Adrenal gland (tissue), 12 donors: ENCODE data around the gene AMZ1. TPM values are rescaled to one million over a fixed set of nuclear protein-coding genes. Genes with fewer than 3 reads are reported as not detected.

ENCODE experiments used
- DNase-seq, 7 donors: peaks; one replicate each; pipeline ENCODE4 v3.0.0-alpha.2; 2019 to 2020
- H3K27ac ChIP-seq, 5 donors: fragments of 200-600 bp; sonication (generic) in 4 of 5; 1 replicate in 3 of 5; 2 replicates in 2 of 5; pipeline versions ENCODE4 v1.5.1 to v1.8.0; 2016 to 2020; ENCODE audit warnings: mild to moderate bottlenecking in 1 of 5
- H3K27me3 ChIP-seq: fragments of 200-600 bp; 2 replicates; pipeline ENCODE4 v1.8.0; 2021
- H3K36me3 ChIP-seq, 2 donors: fragments of 200-600 bp; replicated peaks in 1 of 2; 1 replicate in 1 of 2; 2 replicates in 1 of 2; pipeline versions ENCODE4 v1.5.1 to v1.8.0; 2018 to 2022
- H3K4me1 ChIP-seq, 2 donors: fragments of 200-600 bp; replicated peaks in 1 of 2; 1 replicate in 1 of 2; 2 replicates in 1 of 2; pipeline versions ENCODE4 v1.5.1 to v1.8.0; 2018 to 2021
- H3K4me3 ChIP-seq, 4 donors: fragments of 200-600 bp; sonication (generic) in 3 of 4; one replicate each; pipeline ENCODE4 v1.5.1; 2016 to 2018
- H3K9me3 ChIP-seq, 3 donors: fragments of 200-600 bp; sonication (generic) in 1 of 3; replicated peaks in 1 of 3; 1 replicate in 2 of 3; 2 replicates in 1 of 3; pipeline versions ENCODE4 v1.5.1 to v1.8.0; 2016 to 2021
- POLR2A ChIP-seq, 2 donors: fragments of 450-650 bp; IDR thresholded peaks; one replicate each; pipeline ENCODE4 v1.6.1; 2017; ENCODE audit warnings: antibody characterized with exemption in 2 of 2, mild to moderate bottlenecking in 2 of 2, moderate library complexity in 1 of 2
- WGBS, 4 donors: extraction: QIAGEN DNeasy Blood & Tissue Kit in 2 of 4; methylation state at CpG; one replicate each; pipeline versions ENCODE4 v1.1.5 to v1.1.7; 2013 to 2017; 5-methylcytosine and 5-hydroxymethylcytosine counted together
- intact Hi-C, 2 donors: fragments of 100-400 bp; cut with DNase I; formaldehyde crosslinking; loops; one replicate each; pipeline versions ENCODE4 v1.14.1 to v1.15.0; 2022 to 2023
- polyA plus RNA-seq, 3 donors: library from polyadenylated mRNA; stranded (reverse); fragments of 200-250 nt in 2 of 3; fragments of 350-450 nt in 1 of 3; fragmentation: Illumina TruSeq in 1 of 3; extraction: RNeasy Lipid Tissue Mini Kit (QIAGEN cat#74804) in 1 of 3; gene quantifications; one replicate each; pipeline ENCODE4 v1.2.3, GENCODE V29; 2013 to 2014
- total RNA-seq, 9 donors: library from RNA; depleted of rRNA in 4 of 9; stranded (reverse); fragments of >200 nt in 4 of 9; fragments of 120-200 nt in 1 of 9; fragmentation: NEBNext Ultra II Directional in 1 of 9; extraction: Animal tissue kit (Norgen Biotek cat#: 25700) in 1 of 9; gene quantifications; one replicate each; pipeline versions ENCODE4 v1.1.0 to v1.2.4, GENCODE V29; 2013 to 2023
- TF ChIP-seq, protein P1 (sequence below), 6 experiments: fragments of 450-650 bp in 4 of 6; fragments of 200-600 bp in 2 of 6; sonication (generic) in 1 of 6; IDR thresholded peaks; 1 replicate in 5 of 6; 2 replicates in 1 of 6; pipeline versions ENCODE4 v1.5.1 to v1.8.0; 2016 to 2021; ENCODE audit warnings: antibody characterized with exemption in 6 of 6, mild to moderate bottlenecking in 2 of 6, moderate library complexity in 1 of 6
- donor health status: healthy with polysubstance abuse.
- donor health status: Bipolar disorder and iron deficiency.
- donor health status: DM: yes; HTN: yes; CAD: no.
- donor health status: DM: no; HTN: no; CAD: no.
- donor health status: DM: no; HTN: no; CAD: no.
- donor health status: DM: yes; HTN: yes; CAD: no.

The AMZ1 gene
- total and polyA plus RNA-seq, 12 donors = 0.06 to 0.36 (median 0.11) TPM; not detected in 6

DNA sequence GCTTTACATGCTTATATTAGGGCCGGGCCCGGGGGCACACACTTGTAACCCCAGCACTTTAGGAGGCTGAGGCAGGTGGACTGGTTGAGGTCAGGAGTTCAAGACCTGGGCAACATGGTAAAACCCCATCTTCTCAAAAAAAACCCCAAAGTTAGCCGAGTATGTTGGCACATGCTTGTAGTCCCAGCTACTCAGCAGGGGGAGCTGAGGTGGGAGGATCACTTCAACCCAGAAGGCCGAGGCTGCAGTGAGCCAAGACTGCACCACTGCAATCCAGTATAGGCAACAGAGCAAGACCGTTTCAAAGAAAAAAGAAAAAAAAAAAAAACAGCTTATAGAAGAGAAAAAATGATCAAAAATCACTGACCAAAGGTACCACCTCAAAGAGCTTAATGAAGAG, 63.1 kb downstream of the AMZ1 start:
- Histone ChIP-seq H3K27me3 (no peaks in the 10 kb centered on the region), H3K36me3 (no peaks in the 10 kb centered on the region), H3K27ac (peak overlapping the region in 4 of 5 donors; percentile 3 to 76 (median 28)), H3K4me1 (peaks cover 0 to 21% of the 10 kb centered on the region in 2 donors), H3K9me3 (no peaks in the 10 kb centered on the region), H3K4me3 (no peak overlapping the region)
- intact Hi-C loops = loop anchor here in 1 of 2 donors (10.0 kb wide), 1 partner anchor 84 kb away; no protein-coding TSS in a partner anchor
- peak in 2 of 7 donors; percentile 30 to 46 for DNase-seq
- WGBS, 4 donors = 56 to 61% (median 58%) methylated on average over 5 of the region's 5 CpGs
- TF ChIP-seq, protein P1, sequence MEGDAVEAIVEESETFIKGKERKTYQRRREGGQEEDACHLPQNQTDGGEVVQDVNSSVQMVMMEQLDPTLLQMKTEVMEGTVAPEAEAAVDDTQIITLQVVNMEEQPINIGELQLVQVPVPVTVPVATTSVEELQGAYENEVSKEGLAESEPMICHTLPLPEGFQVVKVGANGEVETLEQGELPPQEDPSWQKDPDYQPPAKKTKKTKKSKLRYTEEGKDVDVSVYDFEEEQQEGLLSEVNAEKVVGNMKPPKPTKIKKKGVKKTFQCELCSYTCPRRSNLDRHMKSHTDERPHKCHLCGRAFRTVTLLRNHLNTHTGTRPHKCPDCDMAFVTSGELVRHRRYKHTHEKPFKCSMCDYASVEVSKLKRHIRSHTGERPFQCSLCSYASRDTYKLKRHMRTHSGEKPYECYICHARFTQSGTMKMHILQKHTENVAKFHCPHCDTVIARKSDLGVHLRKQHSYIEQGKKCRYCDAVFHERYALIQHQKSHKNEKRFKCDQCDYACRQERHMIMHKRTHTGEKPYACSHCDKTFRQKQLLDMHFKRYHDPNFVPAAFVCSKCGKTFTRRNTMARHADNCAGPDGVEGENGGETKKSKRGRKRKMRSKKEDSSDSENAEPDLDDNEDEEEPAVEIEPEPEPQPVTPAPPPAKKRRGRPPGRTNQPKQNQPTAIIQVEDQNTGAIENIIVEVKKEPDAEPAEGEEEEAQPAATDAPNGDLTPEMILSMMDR (IDR thresholded peaks at IDR 0.05) = no peak
- TF ChIP-seq POLR2A (IDR thresholded peaks at IDR 0.05) = no peak

GRCh38 chr7:2753148-2753547, 65.1 kb downstream of the AMZ1 start:
- Histone ChIP-seq H3K27ac (no peak overlapping the region), H3K4me3 (no peak overlapping the region), H3K27me3 (no peaks in the 10 kb centered on the region), H3K9me3 (no peaks in the 10 kb centered on the region), H3K4me1 (peaks cover 9 to 37% of the 10 kb centered on the region in 2 donors), H3K36me3 (no peaks in the 10 kb centered on the region)
- TF ChIP-seq, protein P1 (IDR thresholded peaks at IDR 0.05) = no peak
- no peak for TF ChIP-seq POLR2A (IDR thresholded peaks at IDR 0.05)
- WGBS, 4 donors = 95 to 100% (median 99%) methylated on average over 3 of the region's 3 CpGs
- DNase-seq = peak in 1 of 7 donors; percentile 0
- intact Hi-C loops = loop anchor here in 1 of 2 donors (10.0 kb wide), 1 partner anchor 82 kb away; no protein-coding TSS in a partner anchor

GRCh38 chr7:2754086-2754485, 66.1 kb downstream of the AMZ1 start:
- peak in 1 of 7 donors; percentile 0 for DNase-seq
- Histone ChIP-seq H3K4me1 (peaks cover 16 to 47% of the 10 kb centered on the region in 2 donors), H3K4me3 (no peak overlapping the region), H3K9me3 (no peaks in the 10 kb centered on the region), H3K27ac (no peak overlapping the region), H3K27me3 (no peaks in the 10 kb centered on the region), H3K36me3 (no peaks in the 10 kb centered on the region)
- WGBS, 4 donors = 82 to 95% (median 94%) methylated on average over 5 of the region's 5 CpGs
- intact Hi-C loops = loop anchor here in 1 of 2 donors (10.0 kb wide), 1 partner anchor 81 kb away; no protein-coding TSS in a partner anchor
- TF ChIP-seq POLR2A (IDR thresholded peaks at IDR 0.05) = no peak
- TF ChIP-seq, protein P1 (IDR thresholded peaks at IDR 0.05) = no peak

- no peak overlapping the region for H3K27ac ChIP-seq
- WGBS, 4 donors = 76 to 86% (median 83%) methylated on average over 10 of the region's 10 CpGs
These were observed 66.9 kb downstream of the AMZ1 start for GRCh38 chr7:2754912-2755311.

More at GRCh38 chr7:2754912-2755311, 66.9 kb downstream of the AMZ1 start:
- Histone ChIP-seq H3K9me3 (no peaks in the 10 kb centered on the region), H3K36me3 (no peaks in the 10 kb centered on the region), H3K4me1 (peaks cover 19 to 55% of the 10 kb centered on the region in 2 donors), H3K4me3 (no peak overlapping the region), H3K27me3 (no peaks in the 10 kb centered on the region)
- intact Hi-C loops = loop anchor here in 1 of 2 donors (10.0 kb wide), 1 partner anchor 80 kb away; no protein-coding TSS in a partner anchor
- peak in 1 of 7 donors; percentile 40 for DNase-seq
- TF ChIP-seq, protein P1 (IDR thresholded peaks at IDR 0.05) = no peak
- TF ChIP-seq POLR2A (IDR thresholded peaks at IDR 0.05) = no peak
